Neural cell (in vitro differentiated cells): ENCODE measurements around the gene NFE2L3. TPM values are rescaled to one million over a fixed set of nuclear protein-coding genes. Genes with fewer than 3 reads are reported as not detected.

Experiments used
- H2AFZ ChIP-seq: fragments of 200-600, 300-800 bp; sonication (generic), shearing (Covaris generic); 2 replicates; pipeline ENCODE4 v1.6.0; 2014; ENCODE audit warnings: low read depth, mild to moderate bottlenecking, antibody characterized with exemption, low read length, moderate library complexity
- H3F3A ChIP-seq: fragments of 200-600 bp; shearing (Covaris generic); 2 replicates; pipeline ENCODE4 v1.6.1; 2016; ENCODE audit warnings: mild to moderate bottlenecking, moderate library complexity, mixed read lengths, antibody characterized with exemption, low read length; ENCODE audit not compliant: insufficient read depth, poor library complexity, severe bottlenecking
- H3K27ac ChIP-seq: fragments of 200-600, 300-800 bp; sonication (generic), shearing (Covaris generic); 2 replicates; pipeline ENCODE4 v1.5.1; 2014; ENCODE audit warnings: mild to moderate bottlenecking, low read length, moderate library complexity
- H3K27me3 ChIP-seq: fragments of 300-800, 200-600 bp; sonication (generic), shearing (Covaris generic); 2 replicates; pipeline ENCODE4 v1.6.0; 2014; ENCODE audit warnings: mild to moderate bottlenecking, low read depth, low read length, moderate library complexity; ENCODE audit not compliant: insufficient read depth
- H3K36me3 ChIP-seq: fragments of 300-800, 200-600 bp; sonication (generic), shearing (Covaris generic); 2 replicates; pipeline ENCODE4 v1.5.1; 2014; ENCODE audit warnings: mild to moderate bottlenecking, antibody characterized with exemption, low read length, moderate library complexity; ENCODE audit not compliant: insufficient read depth
- H3K4me2 ChIP-seq: fragments of 300-800, 200-600 bp; sonication (generic), shearing (Covaris generic); 2 replicates; pipeline ENCODE4 v1.6.0; 2014; ENCODE audit warnings: mild to moderate bottlenecking, low read length
- H3K4me3 ChIP-seq: fragments of 300-800, 200-600 bp; sonication (generic), shearing (Covaris generic); 2 replicates; pipeline ENCODE4 v1.5.1; 2014; ENCODE audit warnings: mild to moderate bottlenecking, low read length, moderate library complexity
- H3K79me2 ChIP-seq: fragments of 200-600 bp; shearing (Covaris generic); replicated peaks from 2 replicates; pipeline ENCODE4 v1.6.0; 2014; ENCODE audit warnings: mild to moderate bottlenecking, low read length, moderate library complexity; ENCODE audit not compliant: insufficient read depth
- H3K9ac ChIP-seq: fragments of 300-800, 200-600 bp; sonication (generic), shearing (Covaris generic); 2 replicates; pipeline ENCODE4 v1.6.1; 2016; ENCODE audit warnings: mild to moderate bottlenecking, low read length, mixed read lengths
- H3K9me2 ChIP-seq: fragments of 200-600 bp; shearing (Covaris generic); 2 replicates; pipeline ENCODE4 v1.6.1; 2016; ENCODE audit warnings: mild to moderate bottlenecking, low read length, mixed read lengths; ENCODE audit not compliant: insufficient read depth
- H3K9me3 ChIP-seq: fragments of 200-600, 300-800 bp; sonication (generic), shearing (Covaris generic); 2 replicates; pipeline ENCODE4 v1.6.1; 2016; ENCODE audit warnings: mild to moderate bottlenecking, mixed run types, low read length, moderate library complexity, mixed read lengths
- H4K20me1 ChIP-seq: fragments of 200-600 bp; shearing (Covaris generic); 2 replicates; pipeline ENCODE4 v1.6.1; 2016; ENCODE audit warnings: mild to moderate bottlenecking, mixed run types; ENCODE audit not compliant: insufficient read depth
- EP300 ChIP-seq: fragments of 450-650 bp; conservative IDR thresholded peaks from 2 replicates; pipeline ENCODE4 v1.6.1; 2014; ENCODE audit warnings: antibody characterized with exemption, mild to moderate bottlenecking, moderate library complexity; ENCODE audit not compliant: poor library complexity, severe bottlenecking
- EZH2 ChIP-seq: fragments of 200-600, 300-800 bp; shearing (Covaris generic), sonication (generic); IDR thresholded peaks from 2 replicates; pipeline ENCODE4 v1.6.1; 2014; ENCODE audit warnings: antibody characterized with exemption, low read length, borderline replicate concordance, mild to moderate bottlenecking; ENCODE audit not compliant: insufficient read depth, poor library complexity, severe bottlenecking
- MXI1 ChIP-seq: fragments of 450-650 bp; conservative IDR thresholded peaks from 2 replicates; pipeline ENCODE4 v1.6.1; 2014; ENCODE audit warnings: antibody characterized with exemption, mild to moderate bottlenecking; ENCODE audit not compliant: poor library complexity, severe bottlenecking
- POLR2AphosphoS5 ChIP-seq: IDR thresholded peaks from 2 replicates; pipeline ENCODE4 v1.6.1; 2012
- RAD21 ChIP-seq: fragments of 450-650 bp; conservative IDR thresholded peaks from 2 replicates; pipeline ENCODE4 v1.6.1; 2014; ENCODE audit warnings: antibody characterized with exemption, mild to moderate bottlenecking, moderate library complexity
- REST ChIP-seq: IDR thresholded peaks from 2 replicates; pipeline ENCODE4 v1.6.1; 2012; ENCODE audit warnings: borderline replicate concordance
- SMC3 ChIP-seq: fragments of 450-650 bp; conservative IDR thresholded peaks from 2 replicates; pipeline ENCODE4 v1.6.1; 2014; ENCODE audit warnings: antibody characterized with exemption, mild to moderate bottlenecking, moderate library complexity; ENCODE audit not compliant: poor library complexity
- TAF1 ChIP-seq: IDR thresholded peaks from 2 replicates; pipeline ENCODE4 v1.6.1; 2012; ENCODE audit warnings: low read depth
- polyA plus RNA-seq: library from polyadenylated mRNA; depleted of rRNA; stranded (reverse); fragments of >200 nt; gene quantifications from 2 replicates; pipeline ENCODE4 v1.2.3, GENCODE V29; 2014
- TF ChIP-seq, protein P1 (sequence below): fragments of 450-650 bp; IDR thresholded peaks from 2 replicates; pipeline ENCODE4 v1.5.1; 2014; ENCODE audit warnings: antibody characterized with exemption, mild to moderate bottlenecking, moderate library complexity; ENCODE audit not compliant: poor library complexity, severe bottlenecking

Gene NFE2L3
- polyA plus RNA-seq, 1 donor from 2014 or later = 2.9 TPM

DNA sequence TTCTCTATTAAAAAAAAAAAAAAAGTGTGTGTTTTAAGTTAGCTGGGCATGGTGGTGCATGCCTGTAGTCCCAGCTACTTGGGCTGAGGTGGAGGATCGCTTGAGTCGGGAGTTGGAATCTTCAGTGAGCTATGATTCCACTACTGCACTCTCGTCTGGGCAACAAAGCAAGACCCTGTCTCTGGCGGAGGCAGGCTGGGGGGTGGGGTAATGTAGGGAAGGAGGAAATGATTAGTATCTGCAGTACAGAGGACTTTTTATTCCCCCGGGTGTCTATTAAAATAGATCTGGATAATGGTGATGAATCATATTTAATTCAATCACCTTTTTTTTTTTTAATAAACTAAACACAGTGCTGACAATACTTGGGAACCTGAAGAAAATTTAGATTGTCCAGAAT is 56.0 kb downstream of the NFE2L3 start:
- Histone ChIP-seq H3K79me2 (peaks cover 54% of the 10 kb centered on the region), H3K27ac (no peak overlapping the region), H3F3A (no peaks in the 10 kb centered on the region), H3K9me2 (no peaks in the 10 kb centered on the region), H3K36me3 (peaks cover 36% of the 10 kb centered on the region), H3K9ac (no peak overlapping the region), H3K4me3 (no peak overlapping the region), H3K4me2 (no peak overlapping the region), H3K9me3 (no peaks in the 10 kb centered on the region), H4K20me1 (no peaks in the 10 kb centered on the region), H2AFZ (no peak overlapping the region), H3K27me3 (no peaks in the 10 kb centered on the region)
- TF ChIP-seq REST = no peak
- TF ChIP-seq SMC3 = no peak
- TF ChIP-seq MXI1 = no peak
- no peak for TF ChIP-seq RAD21
- no peak for TF ChIP-seq EZH2
- no peak for TF ChIP-seq EP300
- no peak for TF ChIP-seq TAF1
- TF ChIP-seq POLR2AphosphoS5 = no peak
- TF ChIP-seq, protein P1, sequence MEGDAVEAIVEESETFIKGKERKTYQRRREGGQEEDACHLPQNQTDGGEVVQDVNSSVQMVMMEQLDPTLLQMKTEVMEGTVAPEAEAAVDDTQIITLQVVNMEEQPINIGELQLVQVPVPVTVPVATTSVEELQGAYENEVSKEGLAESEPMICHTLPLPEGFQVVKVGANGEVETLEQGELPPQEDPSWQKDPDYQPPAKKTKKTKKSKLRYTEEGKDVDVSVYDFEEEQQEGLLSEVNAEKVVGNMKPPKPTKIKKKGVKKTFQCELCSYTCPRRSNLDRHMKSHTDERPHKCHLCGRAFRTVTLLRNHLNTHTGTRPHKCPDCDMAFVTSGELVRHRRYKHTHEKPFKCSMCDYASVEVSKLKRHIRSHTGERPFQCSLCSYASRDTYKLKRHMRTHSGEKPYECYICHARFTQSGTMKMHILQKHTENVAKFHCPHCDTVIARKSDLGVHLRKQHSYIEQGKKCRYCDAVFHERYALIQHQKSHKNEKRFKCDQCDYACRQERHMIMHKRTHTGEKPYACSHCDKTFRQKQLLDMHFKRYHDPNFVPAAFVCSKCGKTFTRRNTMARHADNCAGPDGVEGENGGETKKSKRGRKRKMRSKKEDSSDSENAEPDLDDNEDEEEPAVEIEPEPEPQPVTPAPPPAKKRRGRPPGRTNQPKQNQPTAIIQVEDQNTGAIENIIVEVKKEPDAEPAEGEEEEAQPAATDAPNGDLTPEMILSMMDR = no peak

GRCh38 chr7:26212921-26213718 is 61.1 kb downstream of the NFE2L3 start:
- Histone ChIP-seq H3K4me2 (no peak overlapping the region), H3K9me2 (no peaks in the 10 kb centered on the region), H3K79me2 (peaks cover 7% of the 10 kb centered on the region), H3F3A (no peaks in the 10 kb centered on the region), H3K36me3 (peaks cover 23% of the 10 kb centered on the region), H3K9me3 (no peaks in the 10 kb centered on the region), H3K27ac (no peak overlapping the region), H3K4me3 (no peak overlapping the region), H2AFZ (no peak overlapping the region), H3K9ac (no peak overlapping the region), H3K27me3 (no peaks in the 10 kb centered on the region), H4K20me1 (no peaks in the 10 kb centered on the region)
- TF ChIP-seq SMC3 = no peak
- no peak for TF ChIP-seq POLR2AphosphoS5
- TF ChIP-seq EZH2 = no peak
- TF ChIP-seq MXI1 = no peak
- no peak for TF ChIP-seq RAD21
- TF ChIP-seq REST = no peak
- TF ChIP-seq, protein P1 = no peak
- no peak for TF ChIP-seq TAF1
- no peak for TF ChIP-seq EP300
